ENCODE results near the gene PPM1D.

Gene PPM1D

GRCh38 chr17:60631119-60631518, 31.1 kb downstream of the PPM1D start:
- TF ChIP-seq GATA3 (IDR thresholded peaks at IDR 0.05; ENCODE audit: low read depth, low read length) (no peak), GATA2 (IDR thresholded peaks at IDR 0.05; ENCODE audit: low read depth, low read length) (no peak)

GRCh38 chr17:60637683-60638082, 37.7 kb downstream of the PPM1D start:
- no peak for TF ChIP-seq GATA2 (IDR thresholded peaks at IDR 0.05; ENCODE audit: low read depth, low read length)
- TF ChIP-seq GATA3 (IDR thresholded peaks at IDR 0.05; ENCODE audit: low read depth, low read length), result no peak

- TF ChIP-seq GATA2 (IDR thresholded peaks at IDR 0.05; ENCODE audit: low read depth, low read length) (no peak), GATA3 (IDR thresholded peaks at IDR 0.05; ENCODE audit: low read depth, low read length) (no peak)
These were observed 39.0 kb downstream of the PPM1D start for GRCh38 chr17:60639019-60639330.

- no peak for TF ChIP-seq GATA2 (IDR thresholded peaks at IDR 0.05; ENCODE audit: low read depth, low read length)
- TF ChIP-seq GATA3 (IDR thresholded peaks at IDR 0.05; ENCODE audit: low read depth, low read length), result no peak
These were observed 40.5 kb downstream of the PPM1D start for GRCh38 chr17:60640503-60640902.

GRCh38 chr17:60641126-60641525, 41.1 kb downstream of the PPM1D start:
- TF ChIP-seq GATA2 (IDR thresholded peaks at IDR 0.05; ENCODE audit: low read depth, low read length) (no peak), GATA3 (IDR thresholded peaks at IDR 0.05; ENCODE audit: low read depth, low read length) (no peak)

GRCh38 chr17:60641810-60642220, 41.8 kb downstream of the PPM1D start:
- TF ChIP-seq GATA2 (IDR thresholded peaks at IDR 0.05; ENCODE audit: low read depth, low read length) (no peak), GATA3 (IDR thresholded peaks at IDR 0.05; ENCODE audit: low read depth, low read length) (no peak)

- TF ChIP-seq GATA2 (IDR thresholded peaks at IDR 0.05; ENCODE audit: low read depth, low read length) (no peak), GATA3 (IDR thresholded peaks at IDR 0.05; ENCODE audit: low read depth, low read length) (no peak)
These were observed 46.0 kb downstream of the PPM1D start for GRCh38 chr17:60645918-60646523.

- TF ChIP-seq GATA2 (IDR thresholded peaks at IDR 0.05; ENCODE audit: low read depth, low read length), result no peak
- no peak for TF ChIP-seq GATA3 (IDR thresholded peaks at IDR 0.05; ENCODE audit: low read depth, low read length)
These were observed 46.7 kb downstream of the PPM1D start for GRCh38 chr17:60646701-60647100.

GRCh38 chr17:60647705-60648104, 47.7 kb downstream of the PPM1D start:
- TF ChIP-seq GATA3 (IDR thresholded peaks at IDR 0.05; ENCODE audit: low read depth, low read length) (no peak), GATA2 (IDR thresholded peaks at IDR 0.05; ENCODE audit: low read depth, low read length) (no peak)

GRCh38 chr17:60652454-60653247, 52.7 kb downstream of the PPM1D start:
- TF ChIP-seq GATA2 (IDR thresholded peaks at IDR 0.05; ENCODE audit: low read depth, low read length), result no peak
- TF ChIP-seq GATA3 (IDR thresholded peaks at IDR 0.05; ENCODE audit: low read depth, low read length), result no peak

- TF ChIP-seq GATA2 (IDR thresholded peaks at IDR 0.05; ENCODE audit: low read depth, low read length) (no peak), GATA3 (IDR thresholded peaks at IDR 0.05; ENCODE audit: low read depth, low read length) (no peak)
These were observed 53.6 kb downstream of the PPM1D start for GRCh38 chr17:60653569-60653968.

GRCh38 chr17:60656499-60656898, 56.5 kb downstream of the PPM1D start:
- no peak for TF ChIP-seq GATA2 (IDR thresholded peaks at IDR 0.05; ENCODE audit: low read depth, low read length)
- TF ChIP-seq GATA3 (IDR thresholded peaks at IDR 0.05; ENCODE audit: low read depth, low read length), result no peak

GRCh38 chr17:60659156-60659555, 59.2 kb downstream of the PPM1D start:
- TF ChIP-seq GATA3 (IDR thresholded peaks at IDR 0.05; ENCODE audit: low read depth, low read length), result no peak
- TF ChIP-seq GATA2 (IDR thresholded peaks at IDR 0.05; ENCODE audit: low read depth, low read length), result no peak

- TF ChIP-seq GATA3 (IDR thresholded peaks at IDR 0.05; ENCODE audit: low read depth, low read length) (no peak), GATA2 (IDR thresholded peaks at IDR 0.05; ENCODE audit: low read depth, low read length) (no peak)
These were observed 61.5 kb downstream of the PPM1D start for GRCh38 chr17:60661489-60661888.

- TF ChIP-seq GATA2 (IDR thresholded peaks at IDR 0.05; ENCODE audit: low read depth, low read length) (no peak), GATA3 (IDR thresholded peaks at IDR 0.05; ENCODE audit: low read depth, low read length) (no peak)
These were observed 64.0 kb downstream of the PPM1D start for GRCh38 chr17:60664022-60664421.
